ENCODE measurements around the gene PTGES2. TPM values are rescaled to one million over a fixed set of nuclear protein-coding genes. Genes with fewer than 3 reads are reported as not detected.

PTGES2 gene
- polyA plus RNA-seq, 1 of the 3 experiments (the other 2 are of a cell fraction) = 141 TPM

DNA sequence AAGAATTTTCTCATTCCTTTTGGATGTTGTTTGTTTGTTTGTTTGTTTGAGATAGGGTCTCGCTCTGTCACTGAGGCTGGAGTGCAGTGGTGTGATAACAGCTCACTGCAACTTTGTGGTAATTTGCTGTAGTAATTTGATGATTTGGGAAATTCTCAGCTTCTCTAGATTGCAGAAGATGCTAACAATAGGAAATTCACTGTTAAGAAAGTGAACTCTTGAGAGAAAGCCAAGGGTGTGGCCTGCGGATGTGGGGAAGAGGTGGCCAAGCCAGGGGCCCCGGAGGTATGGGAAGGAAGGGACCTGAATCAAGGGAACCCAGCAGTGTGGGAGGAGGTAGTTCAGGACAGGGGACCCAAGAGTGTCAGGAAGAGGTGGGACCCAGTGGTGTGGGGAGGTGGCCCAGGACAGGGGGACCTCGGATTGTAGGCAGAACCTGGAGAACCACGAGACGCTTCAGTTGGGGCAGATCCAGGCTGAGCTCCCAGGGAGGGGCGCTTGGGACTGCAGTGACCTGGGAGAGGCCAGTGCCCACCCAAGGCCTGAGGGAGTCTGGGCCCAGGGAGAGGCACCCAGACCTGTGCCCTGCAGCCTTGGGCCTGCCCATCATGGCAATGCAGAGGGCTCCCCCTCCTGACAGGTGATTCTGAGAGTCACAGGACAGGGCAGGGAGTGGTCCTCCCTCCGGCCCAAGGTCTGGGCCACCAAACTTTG, 16.2 kb upstream of the PTGES2 start:
- H3K27me3 ChIP-seq (ENCODE audit: insufficient read depth) = no peaks in the 10 kb centered on the region
- H2AFZ ChIP-seq (ENCODE audit: low read depth) = no peak overlapping the region
- H3F3A ChIP-seq (replicated peaks; ENCODE audit: insufficient read depth) = no peaks in the 10 kb centered on the region
- no peak for DNase-seq
- POLR2A ChIA-PET = no interaction called here
- no peak overlapping the region for H3K4me2 ChIP-seq
- no peaks in the 10 kb centered on the region for H3K79me2 ChIP-seq (ENCODE audit: insufficient read depth)
- H3K27ac ChIP-seq (ENCODE audit: low read depth in 2 of 2, low read length in 1 of 2) = no peak overlapping the region
- 79% methylated on average over 8 of the region's 8 CpGs for WGBS (ENCODE audit: low lambda C conversion rate)
- no peak overlapping the region for H3K4me3 ChIP-seq (ENCODE audit: low read depth in 2 of 2, low read length in 1 of 2)
- H3K4me1 ChIP-seq (ENCODE audit: control insufficient read depth in 1 of 2, insufficient read depth in 2 of 2, low read depth in 1 of 2, low read length in 1 of 2) = no peaks in the 10 kb centered on the region
- no peak for TF ChIP-seq TEAD4 (IDR thresholded peaks at IDR 0.05; ENCODE audit: borderline replicate concordance, insufficient read depth)
- no peak for TF ChIP-seq TCF12 (IDR thresholded peaks at IDR 0.05)
- H3K9me2 ChIP-seq = no peaks in the 10 kb centered on the region
- H4K20me1 ChIP-seq (ENCODE audit: insufficient read depth) = no peaks in the 10 kb centered on the region
- H3K36me3 ChIP-seq (replicated peaks in 1 of 2; ENCODE audit: control insufficient read depth in 1 of 2, insufficient read depth in 2 of 2, low read length in 1 of 2) = no peaks in the 10 kb centered on the region
- CTCF ChIA-PET = interaction anchor here (1.1 to 1.7 kb wide), 2 partner anchors 23 to 26 kb away, joined by 3 to 10 read pairs; no protein-coding TSS in a partner anchor
- no peak overlapping the region for H3K9ac ChIP-seq
- H3K9me3 ChIP-seq = no peaks in the 10 kb centered on the region

DNA sequence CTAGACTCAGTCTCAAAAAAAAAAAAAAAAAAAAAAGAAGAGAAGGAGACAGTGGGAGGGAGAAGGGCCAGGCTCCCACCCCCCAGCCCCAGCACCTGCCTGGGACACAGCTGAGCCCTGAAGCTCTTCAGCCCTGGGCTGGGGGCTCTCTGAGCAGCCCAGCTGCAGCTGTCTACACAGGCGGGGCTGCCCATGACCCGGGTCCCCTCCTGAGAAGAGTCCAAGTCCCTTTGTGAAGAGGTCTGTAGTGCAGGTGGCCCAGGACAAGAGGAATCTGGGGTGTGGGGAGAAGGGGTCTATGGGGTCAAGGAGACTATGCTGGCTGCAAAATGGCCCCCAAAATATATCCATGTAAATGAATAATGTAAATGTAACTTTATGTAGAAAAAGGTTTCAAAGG, 15.1 kb upstream of the PTGES2 start:
- Histone ChIP-seq H4K20me1 (ENCODE audit: insufficient read depth) (no peaks in the 10 kb centered on the region), H3K9me3 (no peaks in the 10 kb centered on the region), H3F3A (replicated peaks; ENCODE audit: insufficient read depth) (no peaks in the 10 kb centered on the region), H3K4me1 (ENCODE audit: control insufficient read depth in 1 of 2, insufficient read depth in 2 of 2, low read depth in 1 of 2, low read length in 1 of 2) (no peaks in the 10 kb centered on the region), H3K9me2 (no peaks in the 10 kb centered on the region), H3K4me2 (no peak overlapping the region), H3K27ac (ENCODE audit: low read depth in 2 of 2, low read length in 1 of 2) (no peak overlapping the region), H3K36me3 (replicated peaks in 1 of 2; ENCODE audit: control insufficient read depth in 1 of 2, insufficient read depth in 2 of 2, low read length in 1 of 2) (no peaks in the 10 kb centered on the region), H3K79me2 (ENCODE audit: insufficient read depth) (no peaks in the 10 kb centered on the region), H3K4me3 (ENCODE audit: low read depth in 2 of 2, low read length in 1 of 2) (no peak overlapping the region), H3K9ac (no peak overlapping the region), H3K27me3 (ENCODE audit: insufficient read depth) (no peaks in the 10 kb centered on the region), H2AFZ (ENCODE audit: low read depth) (no peak overlapping the region)
- POLR2A ChIA-PET = no interaction called here
- no peak for DNase-seq
- WGBS (ENCODE audit: low lambda C conversion rate) = 52% methylated on average over 2 of the region's 2 CpGs
- CTCF ChIA-PET = interaction anchor here (1.1 to 1.7 kb wide), 2 partner anchors 22 to 25 kb away, joined by 3 to 10 read pairs; no protein-coding TSS in a partner anchor
- no peak for TF ChIP-seq MXI1 (IDR thresholded peaks at IDR 0.05; ENCODE audit: low read depth, low read length)
- no peak for TF ChIP-seq RCOR1 (IDR thresholded peaks at IDR 0.05; ENCODE audit: low read length)
- no peak for TF ChIP-seq TAF1 (IDR thresholded peaks at IDR 0.05; ENCODE audit: borderline replicate concordance, low read depth, low read length)
- no peak for TF ChIP-seq RFX5 (IDR thresholded peaks at IDR 0.05; ENCODE audit: low read length)
- no peak for TF ChIP-seq PBX3 (IDR thresholded peaks at IDR 0.05)
- no peak for TF ChIP-seq USF2 (IDR thresholded peaks at IDR 0.05; ENCODE audit: borderline replicate concordance, low read depth, low read length)
- TF ChIP-seq USF1 (IDR thresholded peaks at IDR 0.05; ENCODE audit: borderline replicate concordance, low read depth) = no peak
- no peak for TF ChIP-seq ELF1 (IDR thresholded peaks at IDR 0.05)
- TF ChIP-seq IRF3 (IDR thresholded peaks at IDR 0.05; ENCODE audit: low read depth, low read length) = no peak
- TF ChIP-seq, protein P1, sequence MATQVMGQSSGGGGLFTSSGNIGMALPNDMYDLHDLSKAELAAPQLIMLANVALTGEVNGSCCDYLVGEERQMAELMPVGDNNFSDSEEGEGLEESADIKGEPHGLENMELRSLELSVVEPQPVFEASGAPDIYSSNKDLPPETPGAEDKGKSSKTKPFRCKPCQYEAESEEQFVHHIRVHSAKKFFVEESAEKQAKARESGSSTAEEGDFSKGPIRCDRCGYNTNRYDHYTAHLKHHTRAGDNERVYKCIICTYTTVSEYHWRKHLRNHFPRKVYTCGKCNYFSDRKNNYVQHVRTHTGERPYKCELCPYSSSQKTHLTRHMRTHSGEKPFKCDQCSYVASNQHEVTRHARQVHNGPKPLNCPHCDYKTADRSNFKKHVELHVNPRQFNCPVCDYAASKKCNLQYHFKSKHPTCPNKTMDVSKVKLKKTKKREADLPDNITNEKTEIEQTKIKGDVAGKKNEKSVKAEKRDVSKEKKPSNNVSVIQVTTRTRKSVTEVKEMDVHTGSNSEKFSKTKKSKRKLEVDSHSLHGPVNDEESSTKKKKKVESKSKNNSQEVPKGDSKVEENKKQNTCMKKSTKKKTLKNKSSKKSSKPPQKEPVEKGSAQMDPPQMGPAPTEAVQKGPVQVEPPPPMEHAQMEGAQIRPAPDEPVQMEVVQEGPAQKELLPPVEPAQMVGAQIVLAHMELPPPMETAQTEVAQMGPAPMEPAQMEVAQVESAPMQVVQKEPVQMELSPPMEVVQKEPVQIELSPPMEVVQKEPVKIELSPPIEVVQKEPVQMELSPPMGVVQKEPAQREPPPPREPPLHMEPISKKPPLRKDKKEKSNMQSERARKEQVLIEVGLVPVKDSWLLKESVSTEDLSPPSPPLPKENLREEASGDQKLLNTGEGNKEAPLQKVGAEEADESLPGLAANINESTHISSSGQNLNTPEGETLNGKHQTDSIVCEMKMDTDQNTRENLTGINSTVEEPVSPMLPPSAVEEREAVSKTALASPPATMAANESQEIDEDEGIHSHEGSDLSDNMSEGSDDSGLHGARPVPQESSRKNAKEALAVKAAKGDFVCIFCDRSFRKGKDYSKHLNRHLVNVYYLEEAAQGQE (IDR thresholded peaks at IDR 0.05; ENCODE audit: low read depth, low read length) = no peak
- TF ChIP-seq, protein P2, sequence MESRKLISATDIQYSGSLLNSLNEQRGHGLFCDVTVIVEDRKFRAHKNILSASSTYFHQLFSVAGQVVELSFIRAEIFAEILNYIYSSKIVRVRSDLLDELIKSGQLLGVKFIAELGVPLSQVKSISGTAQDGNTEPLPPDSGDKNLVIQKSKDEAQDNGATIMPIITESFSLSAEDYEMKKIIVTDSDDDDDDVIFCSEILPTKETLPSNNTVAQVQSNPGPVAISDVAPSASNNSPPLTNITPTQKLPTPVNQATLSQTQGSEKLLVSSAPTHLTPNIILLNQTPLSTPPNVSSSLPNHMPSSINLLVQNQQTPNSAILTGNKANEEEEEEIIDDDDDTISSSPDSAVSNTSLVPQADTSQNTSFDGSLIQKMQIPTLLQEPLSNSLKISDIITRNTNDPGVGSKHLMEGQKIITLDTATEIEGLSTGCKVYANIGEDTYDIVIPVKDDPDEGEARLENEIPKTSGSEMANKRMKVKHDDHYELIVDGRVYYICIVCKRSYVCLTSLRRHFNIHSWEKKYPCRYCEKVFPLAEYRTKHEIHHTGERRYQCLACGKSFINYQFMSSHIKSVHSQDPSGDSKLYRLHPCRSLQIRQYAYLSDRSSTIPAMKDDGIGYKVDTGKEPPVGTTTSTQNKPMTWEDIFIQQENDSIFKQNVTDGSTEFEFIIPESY (IDR thresholded peaks at IDR 0.05; ENCODE audit: borderline replicate concordance, low read depth) = no peak
- no peak for TF ChIP-seq RAD21 (IDR thresholded peaks at IDR 0.05; ENCODE audit: low read length)
- TF ChIP-seq MEF2A (IDR thresholded peaks at IDR 0.05; ENCODE audit: borderline replicate concordance, low read depth) = no peak
- TF ChIP-seq POLR2AphosphoS5 (IDR thresholded peaks at IDR 0.05; ENCODE audit: low read depth, low read length) = no peak
- no peak for TF ChIP-seq EP300 (IDR thresholded peaks at IDR 0.05; ENCODE audit: borderline replicate concordance in 1 of 2, low read depth in 1 of 2, low read length in 1 of 2)
